CD14-positive monocyte (primary cell): ENCODE measurements around the gene SLCO2B1. TPM values are rescaled to one million over a fixed set of nuclear protein-coding genes. Genes with fewer than 3 reads are reported as not detected.

Experiments used
- DNase-seq, 3 donors: peaks; one replicate each; pipeline ENCODE4 v3.0.0-alpha.2; 2011 to 2022
- H2AFZ ChIP-seq: 2 replicates; pipeline ENCODE4 v1.6.0; 2012; ENCODE audit warnings: mild to moderate bottlenecking, low read depth, low read length, inconsistent platforms; ENCODE audit not compliant: insufficient read depth, poor library complexity, severe bottlenecking
- H3K27ac ChIP-seq, 2 donors: 1 replicate in 1 of 2; 2 replicates in 1 of 2; pipeline ENCODE4 v1.5.1; 2012 to 2013; ENCODE audit warnings: low read length in 2 of 2, control low read depth in 1 of 2, inconsistent platforms in 1 of 2, low read depth in 1 of 2, mild to moderate bottlenecking in 1 of 2
- H3K27me3 ChIP-seq, 2 donors: one replicate each; pipeline versions ENCODE4 v1.6.0 to v1.6.1; 2011 to 2013; ENCODE audit warnings: low read length in 2 of 2; ENCODE audit not compliant: control insufficient read depth in 2 of 2, insufficient read depth in 2 of 2
- H3K36me3 ChIP-seq, 2 donors: replicated peaks in 1 of 2; 1 replicate in 1 of 2; 2 replicates in 1 of 2; pipeline versions ENCODE4 v1.5.1 to v1.6.1; 2012 to 2013; ENCODE audit warnings: low read length in 2 of 2, control low read depth in 1 of 2, inconsistent platforms in 1 of 2, mild to moderate bottlenecking in 1 of 2; ENCODE audit not compliant: insufficient read depth in 2 of 2, control insufficient read depth in 1 of 2
- H3K4me1 ChIP-seq, 2 donors: 1 replicate in 1 of 2; 2 replicates in 1 of 2; pipeline versions ENCODE4 v1.5.1 to v1.6.1; 2012 to 2013; ENCODE audit warnings: low read length in 2 of 2, control low read depth in 1 of 2, inconsistent platforms in 1 of 2, mild to moderate bottlenecking in 1 of 2, moderate library complexity in 1 of 2; ENCODE audit not compliant: insufficient read depth in 2 of 2, control insufficient read depth in 1 of 2
- H3K4me2 ChIP-seq: replicated peaks from 2 replicates; pipeline ENCODE3; 2012; ENCODE audit warnings: low read length, moderate library complexity, mild to moderate bottlenecking; ENCODE audit not compliant: poor library complexity, severe bottlenecking; ENCODE audit errors: extremely low read depth
- H3K4me3 ChIP-seq, 3 experiments: fragments of 200-600 bp in 1 of 3; sonication (generic) in 1 of 3; replicated peaks in 1 of 3; 1 replicate in 2 of 3; 2 replicates in 1 of 3; pipeline ENCODE4 v1.5.1; 2011 to 2013; ENCODE audit warnings: low read length in 3 of 3, mild to moderate bottlenecking in 3 of 3, control low read depth in 2 of 3, low read depth in 2 of 3, inconsistent platforms in 1 of 3, moderate library complexity in 1 of 3
- H3K79me2 ChIP-seq: 2 replicates; pipeline ENCODE4 v1.6.0; 2012; ENCODE audit warnings: mild to moderate bottlenecking, control low read depth, inconsistent platforms, low read length, moderate library complexity; ENCODE audit not compliant: insufficient read depth
- H3K9ac ChIP-seq: 2 replicates; pipeline ENCODE4 v1.6.0; 2017; ENCODE audit warnings: low read length, mild to moderate bottlenecking; ENCODE audit not compliant: insufficient read depth, poor library complexity, severe bottlenecking
- H3K9me3 ChIP-seq, 2 donors: replicated peaks in 1 of 2; 1 replicate in 1 of 2; 2 replicates in 1 of 2; pipeline versions ENCODE4 v1.5.1 to v1.6.1; 2012 to 2013; ENCODE audit warnings: low read length in 2 of 2, control low read depth in 1 of 2; ENCODE audit not compliant: control insufficient read depth in 1 of 2, insufficient read depth in 1 of 2
- H4K20me1 ChIP-seq: 2 replicates; pipeline ENCODE4 v1.6.0; 2012; ENCODE audit warnings: mild to moderate bottlenecking, low read length, control low read depth, moderate library complexity; ENCODE audit not compliant: insufficient read depth
- H3K27ac Mint-ChIP-seq, 7 donors: one replicate each; pipeline ENCODE4 v1.8.0; 2020; ENCODE audit warnings: mild to moderate bottlenecking in 7 of 7, mixed read lengths in 7 of 7, moderate library complexity in 6 of 7, inconsistent platforms in 2 of 7
- H3K27me3 Mint-ChIP-seq, 3 donors: one replicate each; pipeline ENCODE4 v1.8.0; 2021 to 2022; ENCODE audit warnings: low read depth in 3 of 3, mild to moderate bottlenecking in 3 of 3, mixed read lengths in 3 of 3, moderate library complexity in 3 of 3, inconsistent platforms in 1 of 3
- H3K36me3 Mint-ChIP-seq, 2 donors: one replicate each; pipeline ENCODE4 v1.8.0; 2020; ENCODE audit warnings: mixed read lengths in 2 of 2, inconsistent platforms in 1 of 2, mild to moderate bottlenecking in 1 of 2
- H3K4me1 Mint-ChIP-seq: one replicate; pipeline ENCODE4 v1.8.0; 2020; ENCODE audit warnings: mild to moderate bottlenecking, mixed read lengths
- H3K4me3 Mint-ChIP-seq, 2 donors: one replicate each; pipeline ENCODE4 v1.8.0; 2020; ENCODE audit warnings: mild to moderate bottlenecking in 2 of 2, mixed read lengths in 2 of 2, moderate library complexity in 1 of 2
- H3K9me3 Mint-ChIP-seq, 7 donors: one replicate each; pipeline ENCODE4 v1.8.0; 2020 to 2022; ENCODE audit warnings: mixed read lengths in 7 of 7, mild to moderate bottlenecking in 6 of 7, moderate library complexity in 6 of 7, inconsistent platforms in 2 of 7
- WGBS: methylation state at CpG from one replicate; pipeline ENCODE4 v1.1.5; 2013; ENCODE audit warnings: missing lambda C conversion rate; ENCODE audit not compliant: insufficient coverage; 5-methylcytosine and 5-hydroxymethylcytosine counted together
- intact Hi-C, 2 donors: fragments of 100-400 bp; cut with micrococcal nuclease; formaldehyde crosslinking; loops; one replicate each; pipeline versions ENCODE4 v1.15.0 to v1.15.1; 2023
- polyA plus RNA-seq, 3 donors: library from polyadenylated mRNA; depleted of rRNA in 1 of 3; unstranded in 2 of 3; stranded (reverse) in 1 of 3; fragments of 300-500 nt in 2 of 3; fragments of >200 nt in 1 of 3; fragmentation: Illumina TruSeq in 2 of 3; gene quantifications; 1 replicate in 2 of 3; 2 replicates in 1 of 3; pipeline ENCODE4 v1.2.3, GENCODE V29; 2012 to 2021
- TF ChIP-seq, protein P1 (sequence below): fragments of 200-600 bp; IDR thresholded peaks from one replicate; pipeline ENCODE4 v1.8.0; 2022; ENCODE audit warnings: antibody characterized with exemption, mild to moderate bottlenecking

The SLCO2B1 gene
- polyA plus RNA-seq, 3 donors: 0.13 to 0.47 TPM; not detected in 1

DNA sequence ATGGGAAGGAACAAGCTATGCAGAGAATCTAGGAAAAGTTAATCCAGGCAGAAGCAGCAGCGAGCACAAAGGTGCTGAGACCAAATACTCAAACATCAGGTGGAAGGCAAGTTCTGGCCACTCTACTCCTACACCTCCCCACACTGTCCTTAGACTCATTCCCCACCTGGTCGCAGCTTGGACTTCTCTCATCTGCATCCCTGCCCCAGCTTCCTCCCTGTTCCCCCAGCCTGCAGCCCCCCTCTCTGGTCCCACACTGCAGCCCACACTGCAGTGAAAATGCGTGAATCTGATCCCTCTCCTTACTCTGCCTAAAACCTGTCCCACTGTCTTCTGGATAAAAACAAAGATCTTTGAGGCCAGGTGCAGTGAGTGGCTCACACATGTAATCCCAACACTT, 98.8 kb downstream of the SLCO2B1 start:
- WGBS: 75% methylated on average over 3 of the region's 3 CpGs
- Histone ChIP-seq H3K4me1 (no peaks in the 10 kb centered on the region), H2AFZ (no peak overlapping the region), H3K9me3 (peaks cover 0 to 4% of the 10 kb centered on the region in 2 donors), H3K9ac (no peak overlapping the region), H3K4me3 (no peak overlapping the region), H3K36me3 (no peaks in the 10 kb centered on the region), H4K20me1 (no peaks in the 10 kb centered on the region), H3K79me2 (no peaks in the 10 kb centered on the region), H3K4me2 (no peak overlapping the region), H3K27me3 (peaks cover 7 to 8% of the 10 kb centered on the region in 2 donors), H3K27ac (no peak overlapping the region)
- TF ChIP-seq, protein P1, sequence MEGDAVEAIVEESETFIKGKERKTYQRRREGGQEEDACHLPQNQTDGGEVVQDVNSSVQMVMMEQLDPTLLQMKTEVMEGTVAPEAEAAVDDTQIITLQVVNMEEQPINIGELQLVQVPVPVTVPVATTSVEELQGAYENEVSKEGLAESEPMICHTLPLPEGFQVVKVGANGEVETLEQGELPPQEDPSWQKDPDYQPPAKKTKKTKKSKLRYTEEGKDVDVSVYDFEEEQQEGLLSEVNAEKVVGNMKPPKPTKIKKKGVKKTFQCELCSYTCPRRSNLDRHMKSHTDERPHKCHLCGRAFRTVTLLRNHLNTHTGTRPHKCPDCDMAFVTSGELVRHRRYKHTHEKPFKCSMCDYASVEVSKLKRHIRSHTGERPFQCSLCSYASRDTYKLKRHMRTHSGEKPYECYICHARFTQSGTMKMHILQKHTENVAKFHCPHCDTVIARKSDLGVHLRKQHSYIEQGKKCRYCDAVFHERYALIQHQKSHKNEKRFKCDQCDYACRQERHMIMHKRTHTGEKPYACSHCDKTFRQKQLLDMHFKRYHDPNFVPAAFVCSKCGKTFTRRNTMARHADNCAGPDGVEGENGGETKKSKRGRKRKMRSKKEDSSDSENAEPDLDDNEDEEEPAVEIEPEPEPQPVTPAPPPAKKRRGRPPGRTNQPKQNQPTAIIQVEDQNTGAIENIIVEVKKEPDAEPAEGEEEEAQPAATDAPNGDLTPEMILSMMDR: no peak
- intact Hi-C loops: loop anchor here (2.0 to 10.0 kb wide), 6 partner anchors 107 to 322 kb away; no protein-coding TSS in a partner anchor
- Mint-ChIP-seq H3K9me3 (peaks cover 0 to 15% (median 6%) of the 10 kb centered on the region in 7 donors), H3K36me3 (no peaks in the 10 kb centered on the region), H3K4me3 (no peak overlapping the region), H3K4me1 (no peaks in the 10 kb centered on the region), H3K27ac (no peak overlapping the region), H3K27me3 (peaks cover 19 to 35% (median 24%) of the 10 kb centered on the region in 3 donors)
- DNase-seq: no peak

GRCh38 chr11:75254326-75254725, 103.4 kb downstream of the SLCO2B1 start:
- Histone ChIP-seq H3K27ac (no peak overlapping the region), H3K4me3 (no peak overlapping the region), H3K4me2 (no peak overlapping the region), H4K20me1 (no peaks in the 10 kb centered on the region), H2AFZ (no peak overlapping the region), H3K27me3 (no peaks in the 10 kb centered on the region), H3K9me3 (peaks cover 0 to 4% of the 10 kb centered on the region in 2 donors), H3K36me3 (no peaks in the 10 kb centered on the region), H3K4me1 (no peaks in the 10 kb centered on the region), H3K79me2 (no peaks in the 10 kb centered on the region), H3K9ac (no peak overlapping the region)
- Mint-ChIP-seq H3K36me3 (no peaks in the 10 kb centered on the region), H3K27ac (no peak overlapping the region), H3K4me3 (no peak overlapping the region), H3K4me1 (no peaks in the 10 kb centered on the region), H3K27me3 (peaks cover 11 to 40% (median 13%) of the 10 kb centered on the region in 3 donors), H3K9me3 (peaks cover 0 to 15% (median 7%) of the 10 kb centered on the region in 7 donors)
- DNase-seq: no peak
- TF ChIP-seq, protein P1: no peak
- intact Hi-C loops: loop anchor here in 1 of 2 donors (10.0 kb wide), 1 partner anchor 320 kb away; no protein-coding TSS in a partner anchor

Other genes starting within 250 kb of the SLCO2B1 start
- gene XRRA1, start 202.0 kb upstream of the SLCO2B1 start, polyA plus RNA-seq: 1 to 10 TPM; 1.2 to 3.6 (median 3.5) TPM
- gene SPCS2, start 201.8 kb upstream of the SLCO2B1 start, polyA plus RNA-seq: 100 to 1,000 TPM in 2 of 3 donors, 10 to 100 TPM in 1; 12.4 to 185 (median 150) TPM
- gene NEU3, start 162.2 kb upstream of the SLCO2B1 start, polyA plus RNA-seq: 10 to 100 TPM in 1 of 3 donors, 1 to 10 TPM in 2; 2.3 to 25.1 (median 3.9) TPM
- not detected for gene OR2AT4, start 54.2 kb upstream of the SLCO2B1 start, polyA plus RNA-seq
- gene TPBGL, start 89.7 kb downstream of the SLCO2B1 start, polyA plus RNA-seq: not detected
- gene ARRB1, start 200.6 kb downstream of the SLCO2B1 start, polyA plus RNA-seq: 100 to 1,000 TPM in 1 of 3 donors, 10 to 100 TPM in 2; 52.6 to 114 (median 66.5) TPM
- gene RPS3, start 248.4 kb downstream of the SLCO2B1 start, polyA plus RNA-seq: 1,000 to 10,000 TPM; 1,248 to 1,563 (median 1,448) TPM